Activated T-cell treated with anti-CD3 and anti-CD28 coated beads, Interleukin-2, amount 50 U/mL, for 24 hours (primary cell): Measurements from ENCODE around the gene CRACDL.

Experiments used
- DNase-seq: peaks from one replicate; pipeline ENCODE4 v3.0.0-alpha.2; 2020
- H3K27ac Mint-ChIP-seq: 2 replicates; pipeline ENCODE4 v1.8.0; 2020; ENCODE audit warnings: mild to moderate bottlenecking, mixed read lengths
- H3K27me3 Mint-ChIP-seq: 2 replicates; pipeline ENCODE4 v1.8.0; 2020; ENCODE audit warnings: mixed read lengths
- H3K36me3 Mint-ChIP-seq: 2 replicates; pipeline ENCODE4 v1.8.0; 2020; ENCODE audit warnings: low read depth, mixed read lengths
- H3K4me1 Mint-ChIP-seq: 2 replicates; pipeline ENCODE4 v1.8.0; 2020; ENCODE audit warnings: low read depth, mixed read lengths
- H3K4me3 Mint-ChIP-seq: 2 replicates; pipeline ENCODE4 v1.8.0; 2020; ENCODE audit warnings: mild to moderate bottlenecking, moderate library complexity, mixed read lengths
- H3K9me3 Mint-ChIP-seq: 2 replicates; pipeline ENCODE4 v1.8.0; 2020; ENCODE audit warnings: mixed read lengths

Gene CRACDL

DNA sequence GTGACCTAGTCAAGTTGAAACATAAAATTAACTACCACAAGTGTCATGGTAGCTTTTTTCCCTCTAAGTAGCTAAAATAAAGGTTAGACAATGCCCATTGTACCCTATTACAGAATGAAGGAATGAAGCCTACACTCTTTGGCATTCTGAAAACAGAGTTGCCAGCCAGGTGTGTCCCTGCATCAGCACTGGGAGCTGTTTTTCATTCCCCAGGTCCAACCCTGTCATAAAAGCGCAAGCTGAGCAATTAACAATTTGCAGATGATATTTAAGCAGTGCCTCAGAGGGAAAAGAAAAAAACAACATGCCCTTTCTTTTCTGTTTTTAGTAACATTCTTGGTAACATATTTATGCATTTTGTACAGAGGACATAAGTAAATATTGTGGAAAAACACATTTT, 158.3 kb downstream of the CRACDL start:
- H3K27me3 Mint-ChIP-seq: no peaks in the 10 kb centered on the region
- H3K4me1 Mint-ChIP-seq: peaks cover 19% of the 10 kb centered on the region
- H3K36me3 Mint-ChIP-seq: no peaks in the 10 kb centered on the region
- no peak overlapping the region for H3K27ac Mint-ChIP-seq
- DNase-seq: no peak
- H3K4me3 Mint-ChIP-seq: no peak overlapping the region
- peaks cover 12% of the 10 kb centered on the region for H3K9me3 Mint-ChIP-seq

DNA sequence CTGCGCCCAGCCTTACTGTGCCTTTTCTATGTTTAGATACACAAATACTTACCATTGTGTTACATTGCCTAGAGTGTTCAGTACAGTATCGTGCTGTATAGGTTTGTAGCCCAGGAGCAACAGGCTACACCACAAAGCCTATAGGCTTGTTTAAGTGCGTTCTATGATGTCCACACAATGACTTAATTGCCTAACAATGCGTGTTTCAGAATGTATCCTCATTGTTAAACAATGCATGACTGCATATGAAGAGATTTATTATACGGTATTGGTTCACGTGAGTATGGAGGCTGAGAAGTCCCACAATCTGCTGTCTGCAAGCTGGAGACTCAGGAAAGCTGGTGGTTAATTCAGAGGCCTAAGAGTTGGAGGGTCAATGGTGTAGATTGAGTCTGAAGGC, 158.9 kb downstream of the CRACDL start:
- DNase-seq: no peak
- no peaks in the 10 kb centered on the region for H3K36me3 Mint-ChIP-seq
- no peak overlapping the region for H3K27ac Mint-ChIP-seq
- H3K27me3 Mint-ChIP-seq: no peaks in the 10 kb centered on the region
- peaks cover 26% of the 10 kb centered on the region for H3K4me1 Mint-ChIP-seq
- peaks cover 9% of the 10 kb centered on the region for H3K9me3 Mint-ChIP-seq
- H3K4me3 Mint-ChIP-seq: no peak overlapping the region

DNA sequence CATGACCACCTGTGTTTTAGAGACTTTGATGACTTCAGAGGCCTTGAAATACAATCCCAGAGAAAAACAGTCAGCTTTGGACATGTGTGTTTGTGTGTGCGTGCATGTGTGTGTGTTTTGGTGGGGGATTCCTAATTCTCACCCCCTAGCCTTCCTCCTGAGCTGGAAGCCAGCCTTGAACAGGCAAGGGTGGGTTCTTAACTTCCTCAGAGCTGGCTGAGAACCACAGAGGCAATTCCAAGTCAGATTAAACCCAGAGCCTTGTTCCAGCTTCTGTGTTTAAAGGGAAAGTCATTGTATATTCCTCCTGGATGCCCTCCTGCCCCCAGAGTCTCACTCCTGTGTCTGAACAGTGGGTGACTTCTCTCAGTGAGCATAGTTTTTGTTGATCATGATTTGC, 159.9 kb downstream of the CRACDL start:
- Mint-ChIP-seq H3K27ac (no peak overlapping the region), H3K4me3 (no peak overlapping the region), H3K27me3 (no peaks in the 10 kb centered on the region), H3K36me3 (no peaks in the 10 kb centered on the region), H3K4me1 (peaks cover 35% of the 10 kb centered on the region), H3K9me3 (no peaks in the 10 kb centered on the region)
- no peak for DNase-seq

GRCh38 chr2:98775146-98775986, 160.7 kb downstream of the CRACDL start:
- H3K27me3 Mint-ChIP-seq: no peaks in the 10 kb centered on the region
- H3K36me3 Mint-ChIP-seq: no peaks in the 10 kb centered on the region
- DNase-seq: no peak
- no peaks in the 10 kb centered on the region for H3K9me3 Mint-ChIP-seq
- H3K4me1 Mint-ChIP-seq: peaks cover 40% of the 10 kb centered on the region
- H3K27ac Mint-ChIP-seq: no peak overlapping the region
- no peak overlapping the region for H3K4me3 Mint-ChIP-seq

DNA sequence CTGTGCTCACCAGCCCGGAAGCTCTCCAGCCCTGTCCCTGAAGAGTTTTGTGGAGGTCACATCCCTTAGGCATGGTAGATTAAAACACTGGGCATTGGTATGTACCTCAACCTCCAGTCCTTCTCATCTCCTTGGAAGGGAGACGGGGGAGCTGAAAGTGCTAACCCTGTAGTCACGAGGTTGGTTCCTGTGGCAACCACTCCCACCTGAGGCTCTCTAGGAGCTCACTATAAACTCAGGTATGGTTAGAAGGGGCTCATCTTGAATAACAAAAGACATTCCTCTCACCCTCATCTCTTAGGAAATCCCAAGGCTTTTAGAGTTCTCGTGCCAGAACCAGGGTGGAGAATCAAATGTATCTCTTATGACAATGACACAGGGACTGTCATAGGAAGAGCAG, 162.1 kb downstream of the CRACDL start:
- H3K36me3 Mint-ChIP-seq: no peaks in the 10 kb centered on the region
- H3K27ac Mint-ChIP-seq: peak overlapping the region; percentile 90
- peaks cover 53% of the 10 kb centered on the region for H3K4me1 Mint-ChIP-seq
- H3K27me3 Mint-ChIP-seq: no peaks in the 10 kb centered on the region
- no peak for DNase-seq
- no peaks in the 10 kb centered on the region for H3K9me3 Mint-ChIP-seq
- no peak overlapping the region for H3K4me3 Mint-ChIP-seq

DNA sequence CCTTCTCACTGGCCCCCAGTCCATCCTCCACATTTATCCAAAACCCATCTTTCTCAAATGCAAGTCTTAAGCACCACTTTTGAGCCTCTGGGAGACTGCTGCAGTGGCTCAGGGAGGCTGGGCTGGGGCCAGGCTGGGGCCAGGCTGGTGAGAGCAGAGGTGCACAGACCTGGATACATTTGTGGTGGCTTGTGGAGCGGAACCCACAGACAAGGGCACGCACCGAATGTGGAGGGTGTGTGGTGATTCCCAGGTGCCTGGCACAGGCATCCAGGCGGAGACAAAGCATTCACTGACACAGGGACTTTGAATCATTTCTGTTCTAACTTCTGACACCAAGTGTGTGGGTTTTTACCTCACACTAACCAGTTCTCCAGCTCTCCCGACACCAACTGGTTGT, 162.9 kb downstream of the CRACDL start:
- H3K36me3 Mint-ChIP-seq: no peaks in the 10 kb centered on the region
- no peak for DNase-seq
- no peak overlapping the region for H3K4me3 Mint-ChIP-seq
- H3K27ac Mint-ChIP-seq: peak overlapping the region; percentile 90
- H3K9me3 Mint-ChIP-seq: no peaks in the 10 kb centered on the region
- H3K4me1 Mint-ChIP-seq: peaks cover 61% of the 10 kb centered on the region
- no peaks in the 10 kb centered on the region for H3K27me3 Mint-ChIP-seq

DNA sequence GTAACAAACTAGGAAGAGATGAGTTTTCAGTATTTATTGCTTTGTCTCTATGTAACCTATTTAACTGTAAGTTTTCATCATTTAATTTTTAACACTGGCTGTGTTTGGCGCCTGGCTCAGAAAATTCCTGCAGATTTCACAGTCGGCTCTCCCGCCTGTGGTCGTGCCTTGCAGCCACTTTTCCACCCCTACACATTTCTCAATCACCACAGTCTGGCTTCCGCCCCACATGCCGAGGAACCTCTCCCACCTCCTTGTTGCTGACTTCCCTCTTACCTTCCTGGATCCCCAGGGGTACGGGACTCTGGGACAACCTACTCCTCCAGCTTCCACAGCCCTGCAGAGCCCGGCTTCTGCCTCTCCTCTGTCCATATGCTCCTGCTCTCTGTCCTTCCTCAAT, 163.5 kb downstream of the CRACDL start:
- Mint-ChIP-seq H3K4me1 (peaks cover 67% of the 10 kb centered on the region), H3K36me3 (no peaks in the 10 kb centered on the region), H3K27ac (peak overlapping the region; percentile 90), H3K9me3 (no peaks in the 10 kb centered on the region), H3K27me3 (no peaks in the 10 kb centered on the region), H3K4me3 (peak overlapping the region; percentile 84)
- DNase-seq: no peak

- H3K27ac Mint-ChIP-seq: peak overlapping the region; percentile 90
- peak; percentile 73 for DNase-seq
- no peaks in the 10 kb centered on the region for H3K27me3 Mint-ChIP-seq
- no peaks in the 10 kb centered on the region for H3K9me3 Mint-ChIP-seq
- peaks cover 73% of the 10 kb centered on the region for H3K4me1 Mint-ChIP-seq
- H3K36me3 Mint-ChIP-seq: no peaks in the 10 kb centered on the region
- H3K4me3 Mint-ChIP-seq: peak overlapping the region; percentile 84
These were observed 164.1 kb downstream of the CRACDL start for GRCh38 chr2:98771721-98772524.

DNA sequence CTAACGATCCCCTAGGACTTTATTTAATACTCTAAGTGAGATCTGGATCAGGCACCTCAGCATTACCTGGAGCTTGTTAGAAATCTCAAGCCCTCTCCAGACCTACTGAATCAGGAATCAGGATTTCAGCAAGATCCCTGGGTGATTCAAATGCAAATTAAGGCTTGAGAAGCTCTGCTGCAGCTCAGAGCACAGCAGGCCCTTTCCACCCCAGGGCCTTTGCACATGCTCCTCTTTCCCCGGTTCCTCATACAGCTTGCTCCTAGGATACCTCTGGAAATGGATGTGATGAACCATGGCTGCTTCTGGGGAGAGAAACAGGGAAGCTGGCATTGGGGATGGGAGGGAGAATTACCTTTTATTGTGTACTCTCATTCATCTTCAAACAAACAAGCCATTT, 164.8 kb downstream of the CRACDL start:
- no peak for DNase-seq
- Mint-ChIP-seq H3K27ac (peak overlapping the region; percentile 90), H3K4me3 (peak overlapping the region; percentile 84), H3K4me1 (peaks cover 80% of the 10 kb centered on the region), H3K36me3 (no peaks in the 10 kb centered on the region), H3K27me3 (no peaks in the 10 kb centered on the region), H3K9me3 (no peaks in the 10 kb centered on the region)

DNA sequence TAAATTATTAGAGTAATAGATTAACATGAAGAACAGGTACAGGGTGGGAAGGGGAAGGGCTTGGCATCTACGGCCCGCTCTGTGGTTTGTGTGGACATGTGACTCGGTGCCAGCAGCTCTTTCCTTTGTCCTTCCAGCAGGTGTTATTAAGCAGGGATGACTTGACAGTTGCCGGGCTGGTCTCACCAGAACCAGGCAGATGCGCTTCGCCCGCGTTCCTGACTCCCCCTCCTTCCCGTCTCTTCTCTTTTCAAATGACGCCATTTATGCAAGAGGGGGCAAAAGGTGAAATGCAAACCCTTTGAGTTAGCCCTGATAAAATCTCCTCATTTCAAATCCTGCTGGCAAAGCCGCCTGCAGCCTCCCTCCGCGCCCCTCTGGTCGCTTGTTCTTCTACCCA, 166.2 kb downstream of the CRACDL start:
- no peak for DNase-seq
- H3K9me3 Mint-ChIP-seq: no peaks in the 10 kb centered on the region
- H3K4me1 Mint-ChIP-seq: peaks cover 84% of the 10 kb centered on the region
- H3K27me3 Mint-ChIP-seq: no peaks in the 10 kb centered on the region
- peak overlapping the region; percentile 84 for H3K4me3 Mint-ChIP-seq
- no peaks in the 10 kb centered on the region for H3K36me3 Mint-ChIP-seq
- peak overlapping the region; percentile 90 for H3K27ac Mint-ChIP-seq

- H3K4me1 Mint-ChIP-seq: peaks cover 81% of the 10 kb centered on the region
- DNase-seq: no peak
- no peaks in the 10 kb centered on the region for H3K9me3 Mint-ChIP-seq
- H3K4me3 Mint-ChIP-seq: peak overlapping the region; percentile 45
- no peaks in the 10 kb centered on the region for H3K36me3 Mint-ChIP-seq
- peak overlapping the region; percentile 87 for H3K27ac Mint-ChIP-seq
- no peaks in the 10 kb centered on the region for H3K27me3 Mint-ChIP-seq
These were observed 166.9 kb downstream of the CRACDL start for GRCh38 chr2:98769114-98769476.

- Mint-ChIP-seq H3K4me3 (peak overlapping the region; percentile 45), H3K9me3 (no peaks in the 10 kb centered on the region), H3K27ac (peak overlapping the region; percentile 87), H3K36me3 (no peaks in the 10 kb centered on the region), H3K27me3 (no peaks in the 10 kb centered on the region), H3K4me1 (peaks cover 79% of the 10 kb centered on the region)
- peak; percentile 54 for DNase-seq
These were observed 167.5 kb downstream of the CRACDL start for GRCh38 chr2:98768384-98769113.

DNA sequence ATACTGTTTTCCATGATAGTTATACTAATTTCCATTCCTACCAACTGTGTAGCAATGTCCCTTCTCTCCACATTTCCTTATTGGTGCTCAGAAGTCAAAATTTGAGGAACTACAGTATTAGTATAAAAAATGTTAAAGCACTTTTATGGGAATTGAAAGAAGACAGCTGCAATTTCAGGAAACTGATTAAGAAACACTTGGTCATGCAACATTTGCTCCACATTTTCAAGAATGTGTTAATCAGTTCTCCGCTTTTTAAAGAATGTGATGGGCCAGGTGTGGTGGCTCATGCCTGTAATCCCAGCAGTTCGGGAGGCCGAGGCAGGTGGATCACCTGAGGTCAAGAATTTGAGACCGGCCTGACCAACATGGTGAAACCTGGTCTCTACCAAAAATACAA, 171.5 kb downstream of the CRACDL start:
- Mint-ChIP-seq H3K4me1 (peaks cover 77% of the 10 kb centered on the region), H3K36me3 (no peaks in the 10 kb centered on the region), H3K27me3 (no peaks in the 10 kb centered on the region), H3K27ac (no peak overlapping the region), H3K4me3 (no peak overlapping the region), H3K9me3 (no peaks in the 10 kb centered on the region)
- no peak for DNase-seq

DNA sequence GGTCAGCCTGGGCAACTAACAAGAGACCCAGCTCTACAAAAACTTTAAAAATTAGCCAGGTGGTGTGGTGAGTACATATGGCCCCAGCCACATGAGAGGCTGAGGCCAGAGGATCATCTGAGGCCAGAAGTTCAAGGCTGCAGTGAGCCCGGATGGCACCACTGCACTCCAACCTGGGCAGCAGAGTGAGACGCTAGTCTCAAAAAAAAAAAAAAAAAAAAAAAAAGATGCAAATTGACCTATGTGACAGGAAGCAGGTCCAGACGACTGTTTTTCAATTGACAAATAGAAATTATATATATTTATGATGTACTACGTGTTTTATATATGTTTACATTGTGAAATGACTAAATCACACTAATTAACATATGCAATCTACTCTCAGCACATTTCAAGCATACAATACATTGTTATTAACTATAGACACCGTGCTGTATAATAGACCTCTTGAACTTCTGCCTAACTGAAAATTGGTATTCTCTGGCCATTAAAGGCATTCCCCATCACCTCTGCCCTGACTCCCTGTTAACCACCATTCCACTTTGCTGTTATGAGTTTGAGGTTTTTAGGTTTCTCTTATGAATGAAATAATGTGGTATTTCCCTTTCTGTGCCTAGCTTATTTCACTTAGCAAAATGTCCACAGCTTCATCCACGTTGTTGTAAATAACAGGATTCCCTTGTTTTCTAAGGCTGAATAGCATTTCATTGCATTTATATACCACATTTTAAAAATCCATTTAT, 172.6 kb downstream of the CRACDL start:
- H3K4me3 Mint-ChIP-seq: no peak overlapping the region
- H3K4me1 Mint-ChIP-seq: peaks cover 74% of the 10 kb centered on the region
- no peaks in the 10 kb centered on the region for H3K9me3 Mint-ChIP-seq
- H3K27me3 Mint-ChIP-seq: no peaks in the 10 kb centered on the region
- DNase-seq: no peak
- H3K36me3 Mint-ChIP-seq: no peaks in the 10 kb centered on the region
- no peak overlapping the region for H3K27ac Mint-ChIP-seq
